Kidney epithelial cell (primary cell): Measurements from ENCODE around the gene SPEG. TPM values are rescaled to one million over a fixed set of nuclear protein-coding genes. Genes with fewer than 3 reads are reported as not detected.
A peak's percentile ranks its signal among the peaks of the same experiment; 100 is the strongest.

Experiments used
- DNase-seq: peaks from one replicate; pipeline ENCODE4 v3.0.0-alpha.2; 2010; ENCODE audit warnings: low read depth
- H3K27me3 ChIP-seq: 2 replicates; pipeline ENCODE4 v1.6.0; 2011; ENCODE audit warnings: low read length; ENCODE audit not compliant: control insufficient read depth, insufficient read depth
- H3K36me3 ChIP-seq: 2 replicates; pipeline ENCODE4 v1.5.1; 2011; ENCODE audit warnings: low read length; ENCODE audit not compliant: control insufficient read depth, insufficient read depth
- H3K4me3 ChIP-seq: 2 replicates; pipeline ENCODE4 v1.5.1; 2011; ENCODE audit warnings: low read depth, mild to moderate bottlenecking, control low read depth, low read length
- total RNA-seq: library from RNA; depleted of rRNA; stranded (reverse); fragments of >200 nt; gene quantifications from 2 replicates; pipeline ENCODE4 v1.2.3, GENCODE V29; 2015
- TF ChIP-seq, protein P1 (sequence below): IDR thresholded peaks from 2 replicates; pipeline ENCODE4 v1.5.1; 2011; ENCODE audit warnings: mild to moderate bottlenecking, moderate library complexity, low read length, control low read depth, inconsistent platforms; ENCODE audit not compliant: insufficient read depth, poor library complexity, severe bottlenecking

SPEG gene
- total RNA-seq, 1 donor from 2014 or later: 9.9 TPM

DNA sequence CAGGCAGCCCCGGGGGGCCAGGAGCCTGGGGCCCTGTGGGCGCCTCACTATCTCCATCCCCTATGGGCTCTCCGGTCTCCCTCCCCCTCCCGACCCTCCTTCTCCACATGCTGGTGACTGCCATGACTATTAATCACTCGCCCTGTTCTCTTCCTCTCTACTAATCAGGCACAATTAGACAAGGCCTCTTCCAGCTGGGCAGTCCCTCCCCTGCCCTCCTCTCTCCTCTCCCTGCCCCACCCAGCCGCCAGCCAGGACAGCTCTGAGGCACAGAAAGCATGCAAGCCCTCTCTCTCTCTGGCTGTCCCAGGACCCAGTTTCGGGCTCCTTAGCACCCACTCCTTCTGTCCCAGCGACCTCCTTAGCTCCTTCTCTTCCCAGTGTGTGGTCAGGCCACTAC, 85.4 kb downstream of the SPEG start:
- TF ChIP-seq, protein P1, sequence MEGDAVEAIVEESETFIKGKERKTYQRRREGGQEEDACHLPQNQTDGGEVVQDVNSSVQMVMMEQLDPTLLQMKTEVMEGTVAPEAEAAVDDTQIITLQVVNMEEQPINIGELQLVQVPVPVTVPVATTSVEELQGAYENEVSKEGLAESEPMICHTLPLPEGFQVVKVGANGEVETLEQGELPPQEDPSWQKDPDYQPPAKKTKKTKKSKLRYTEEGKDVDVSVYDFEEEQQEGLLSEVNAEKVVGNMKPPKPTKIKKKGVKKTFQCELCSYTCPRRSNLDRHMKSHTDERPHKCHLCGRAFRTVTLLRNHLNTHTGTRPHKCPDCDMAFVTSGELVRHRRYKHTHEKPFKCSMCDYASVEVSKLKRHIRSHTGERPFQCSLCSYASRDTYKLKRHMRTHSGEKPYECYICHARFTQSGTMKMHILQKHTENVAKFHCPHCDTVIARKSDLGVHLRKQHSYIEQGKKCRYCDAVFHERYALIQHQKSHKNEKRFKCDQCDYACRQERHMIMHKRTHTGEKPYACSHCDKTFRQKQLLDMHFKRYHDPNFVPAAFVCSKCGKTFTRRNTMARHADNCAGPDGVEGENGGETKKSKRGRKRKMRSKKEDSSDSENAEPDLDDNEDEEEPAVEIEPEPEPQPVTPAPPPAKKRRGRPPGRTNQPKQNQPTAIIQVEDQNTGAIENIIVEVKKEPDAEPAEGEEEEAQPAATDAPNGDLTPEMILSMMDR: no peak
- no peak overlapping the region for H3K4me3 ChIP-seq
- H3K36me3 ChIP-seq: no peaks in the 10 kb centered on the region
- DNase-seq: no peak
- peaks cover 37% of the 10 kb centered on the region for H3K27me3 ChIP-seq

DNA sequence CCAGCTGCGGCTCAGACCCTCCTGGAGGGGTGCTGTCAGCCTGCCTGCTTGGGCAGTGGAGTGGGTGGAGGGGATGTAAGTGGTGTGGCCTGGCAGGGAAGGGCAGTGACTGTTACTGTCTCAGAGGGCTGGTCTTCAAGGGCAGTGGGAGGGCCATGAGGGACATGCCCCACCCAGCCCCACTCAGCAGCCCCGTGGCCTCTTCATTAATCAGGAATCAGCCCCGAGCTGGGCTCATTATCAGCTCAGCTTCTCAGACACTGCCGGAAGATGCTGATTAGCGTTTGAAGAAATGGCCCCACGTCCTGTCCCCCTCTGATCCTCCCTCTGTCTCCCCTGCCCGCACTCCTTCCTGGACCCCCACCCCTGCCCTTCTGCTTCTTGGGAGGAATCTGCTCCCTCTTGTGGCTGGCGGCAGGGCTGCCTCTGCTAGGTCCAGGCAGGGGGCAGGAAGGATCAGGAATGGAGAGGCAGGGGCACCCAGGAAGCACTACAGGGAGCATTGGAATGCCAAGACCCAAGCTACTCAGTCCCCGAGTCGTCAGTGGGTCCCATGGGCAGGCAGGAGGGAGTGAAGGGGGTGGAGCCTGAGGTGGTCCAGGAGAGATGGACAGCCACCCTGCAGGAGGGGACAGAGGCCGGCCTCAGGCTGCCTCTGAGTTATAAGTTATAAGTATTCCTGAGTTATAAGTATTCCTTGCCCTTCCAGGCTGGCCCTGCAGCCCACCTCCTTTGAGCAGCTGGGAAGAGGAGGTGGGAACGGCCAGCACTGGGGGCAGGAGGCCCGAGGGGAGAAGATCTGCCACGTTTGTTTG, 86.6 kb downstream of the SPEG start:
- H3K4me3 ChIP-seq: no peak overlapping the region
- H3K27me3 ChIP-seq: peaks cover 30% of the 10 kb centered on the region
- TF ChIP-seq, protein P1: peak; percentile 97
- no peak for DNase-seq
- H3K36me3 ChIP-seq: no peaks in the 10 kb centered on the region

DNA sequence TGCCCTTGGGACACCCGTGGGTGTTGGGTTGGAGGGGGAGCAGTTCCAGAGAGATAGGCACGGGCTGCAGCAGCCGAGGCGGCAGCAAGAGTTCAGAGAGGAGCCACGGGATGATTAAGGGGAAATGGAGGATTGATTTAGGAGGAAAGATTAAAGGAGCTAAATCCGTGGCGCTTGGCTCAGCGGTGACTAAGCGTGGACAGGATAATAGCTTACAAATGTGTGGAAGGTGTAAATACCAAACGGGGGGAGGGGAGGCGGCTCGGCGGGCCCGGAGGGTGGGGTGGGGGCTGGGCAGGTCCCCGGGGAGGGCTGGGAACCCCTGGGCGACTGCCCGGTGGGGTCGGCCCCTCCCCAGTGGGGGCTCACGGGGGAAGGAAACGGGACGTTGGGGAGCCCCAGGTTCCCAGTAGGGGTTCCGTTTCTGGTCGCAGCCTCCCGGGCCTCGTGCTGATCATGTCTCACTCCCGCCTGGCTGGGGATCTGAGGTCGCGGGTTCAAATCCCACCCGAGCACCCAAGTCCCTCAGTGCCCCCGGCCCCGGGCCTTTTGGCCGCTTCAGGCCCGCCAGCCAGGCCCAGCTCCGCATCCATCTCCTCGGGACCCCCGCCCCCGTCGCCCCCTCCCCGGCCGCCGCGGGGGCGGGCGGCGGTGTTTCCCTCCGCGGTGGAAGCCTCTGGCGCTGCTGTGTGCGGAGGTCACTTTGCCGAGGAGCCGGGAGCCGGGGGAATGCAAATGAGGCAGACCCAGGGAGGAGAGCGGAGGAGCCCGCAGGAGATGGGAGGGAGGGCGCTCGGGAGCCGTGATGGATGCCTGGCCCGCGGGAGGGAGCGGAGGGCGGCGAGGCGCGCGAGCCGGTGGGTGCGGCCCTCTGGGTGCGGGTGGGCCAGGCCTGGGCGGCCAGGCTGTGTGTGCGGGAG, 87.7 kb downstream of the SPEG start:
- Histone ChIP-seq H3K36me3 (no peaks in the 10 kb centered on the region), H3K27me3 (peaks cover 31% of the 10 kb centered on the region), H3K4me3 (peak overlapping the region; percentile 2)
- TF ChIP-seq, protein P1: no peak
- DNase-seq: peak; percentile 32

DNA sequence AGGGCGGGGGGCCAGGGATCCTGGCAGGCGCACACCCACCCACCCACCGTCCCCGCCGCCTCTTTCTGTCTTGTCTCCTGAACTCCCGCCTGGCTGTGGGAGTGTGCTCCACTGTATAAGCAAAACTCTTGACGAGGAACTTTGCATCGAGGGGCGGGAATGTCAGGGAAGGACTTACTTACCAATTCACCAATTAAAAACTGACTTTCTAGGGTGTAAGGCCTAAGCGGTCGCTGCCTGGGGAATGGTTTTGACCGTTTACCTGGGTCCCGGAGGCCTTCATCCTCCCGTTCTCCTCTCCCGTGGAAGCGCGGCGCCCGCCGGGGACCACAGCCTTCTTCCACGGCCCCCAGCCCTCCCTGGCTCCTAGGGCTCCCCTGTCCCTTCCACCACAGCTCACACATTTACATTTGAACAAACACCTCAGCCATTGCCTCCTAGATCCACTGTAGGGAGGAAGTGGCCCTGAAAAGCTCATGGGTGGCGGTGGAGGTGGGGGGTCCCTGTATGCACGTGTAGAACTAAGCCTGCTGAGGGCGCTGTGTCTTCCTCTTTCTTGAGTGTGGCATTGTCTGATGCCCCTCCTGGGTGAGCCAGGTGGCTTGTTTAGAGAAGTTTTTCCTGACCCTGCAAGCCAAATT, 88.5 kb downstream of the SPEG start:
- TF ChIP-seq, protein P1: peak; percentile 16
- Histone ChIP-seq H3K27me3 (peaks cover 28% of the 10 kb centered on the region), H3K36me3 (no peaks in the 10 kb centered on the region), H3K4me3 (no peak overlapping the region)
- no peak for DNase-seq

DNA sequence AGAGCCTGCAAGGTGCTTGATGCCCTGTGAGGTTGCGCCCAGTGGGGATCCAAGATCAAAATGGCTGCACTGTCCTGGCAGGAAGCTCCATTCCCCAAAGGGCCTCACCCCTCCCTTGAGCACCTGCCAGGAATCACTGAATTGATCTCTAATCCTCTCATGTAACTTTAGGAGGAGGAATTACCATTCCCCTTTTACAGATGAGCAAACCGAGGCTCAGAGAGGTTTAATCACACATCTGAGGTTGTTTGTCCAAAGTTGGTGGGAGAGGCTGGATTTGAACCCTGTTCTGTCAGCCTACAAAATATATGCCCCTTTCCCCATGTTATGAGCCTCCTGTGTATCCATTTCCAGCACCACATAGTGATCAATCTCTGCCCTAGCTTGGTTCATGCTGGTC, 90.2 kb downstream of the SPEG start:
- Histone ChIP-seq H3K36me3 (no peaks in the 10 kb centered on the region), H3K4me3 (no peak overlapping the region), H3K27me3 (peaks cover 37% of the 10 kb centered on the region)
- TF ChIP-seq, protein P1: no peak
- no peak for DNase-seq
